ENCODE results near the gene ANKS1B. TPM values are rescaled to one million over a fixed set of nuclear protein-coding genes. Genes with fewer than 3 reads are reported as not detected.

ANKS1B gene
- total RNA-seq, 1 donor from 2014 or later = 5.6 TPM

GRCh38 chr12:98955284-98955683 lies 1029.5 kb downstream of the ANKS1B start:
- DNase-seq (ENCODE audit: low read depth, low spot score) = no peak
- H3K4me1 Mint-ChIP-seq = peaks cover 13% of the 10 kb centered on the region
- H3K9me3 Mint-ChIP-seq = no peaks in the 10 kb centered on the region
- peak; percentile 52 for TF ChIP-seq CTCF (conservative IDR thresholded peaks at IDR 0.05)
- no peaks in the 10 kb centered on the region for H3K36me3 Mint-ChIP-seq (ENCODE audit: low read depth)
- no peaks in the 10 kb centered on the region for H3K27me3 Mint-ChIP-seq (ENCODE audit: low read depth)
- no peak overlapping the region for H3K27ac Mint-ChIP-seq (ENCODE audit: unreplicated experiment)
- H3K4me3 Mint-ChIP-seq = no peak overlapping the region

- H3K9me3 Mint-ChIP-seq = no peaks in the 10 kb centered on the region
- no peak for DNase-seq (ENCODE audit: low read depth, low spot score)
- no peaks in the 10 kb centered on the region for H3K36me3 Mint-ChIP-seq (ENCODE audit: low read depth)
- peaks cover 13% of the 10 kb centered on the region for H3K4me1 Mint-ChIP-seq
- H3K4me3 Mint-ChIP-seq = no peak overlapping the region
- H3K27ac Mint-ChIP-seq (ENCODE audit: unreplicated experiment) = no peak overlapping the region
- no peaks in the 10 kb centered on the region for H3K27me3 Mint-ChIP-seq (ENCODE audit: low read depth)
- TF ChIP-seq CTCF (conservative IDR thresholded peaks at IDR 0.05) = no peak
These were observed 1030.2 kb downstream of the ANKS1B start for GRCh38 chr12:98954506-98954905.

- Mint-ChIP-seq H3K27ac (ENCODE audit: unreplicated experiment) (no peak overlapping the region), H3K27me3 (ENCODE audit: low read depth) (no peaks in the 10 kb centered on the region), H3K36me3 (ENCODE audit: low read depth) (no peaks in the 10 kb centered on the region), H3K9me3 (no peaks in the 10 kb centered on the region), H3K4me1 (peaks cover 13% of the 10 kb centered on the region), H3K4me3 (no peak overlapping the region)
- TF ChIP-seq CTCF (conservative IDR thresholded peaks at IDR 0.05) = no peak
- DNase-seq (ENCODE audit: low read depth, low spot score) = no peak
These were observed 1033.3 kb downstream of the ANKS1B start for GRCh38 chr12:98951406-98951805.

GRCh38 chr12:98948343-98948949 lies 1036.3 kb downstream of the ANKS1B start:
- Mint-ChIP-seq H3K9me3 (peaks cover 5% of the 10 kb centered on the region), H3K4me1 (peaks cover 13% of the 10 kb centered on the region), H3K36me3 (ENCODE audit: low read depth) (no peaks in the 10 kb centered on the region), H3K4me3 (no peak overlapping the region), H3K27me3 (ENCODE audit: low read depth) (no peaks in the 10 kb centered on the region), H3K27ac (ENCODE audit: unreplicated experiment) (peak overlapping the region; percentile 68)
- no peak for TF ChIP-seq CTCF (conservative IDR thresholded peaks at IDR 0.05)
- DNase-seq (ENCODE audit: low read depth, low spot score) = no peak

- H3K4me1 Mint-ChIP-seq = peaks cover 4% of the 10 kb centered on the region
- TF ChIP-seq CTCF (conservative IDR thresholded peaks at IDR 0.05) = no peak
- no peaks in the 10 kb centered on the region for H3K36me3 Mint-ChIP-seq (ENCODE audit: low read depth)
- H3K4me3 Mint-ChIP-seq = no peak overlapping the region
- peaks cover 5% of the 10 kb centered on the region for H3K9me3 Mint-ChIP-seq
- H3K27me3 Mint-ChIP-seq (ENCODE audit: low read depth) = no peaks in the 10 kb centered on the region
- no peak for DNase-seq (ENCODE audit: low read depth, low spot score)
- H3K27ac Mint-ChIP-seq (ENCODE audit: unreplicated experiment) = no peak overlapping the region
These were observed 1038.9 kb downstream of the ANKS1B start for GRCh38 chr12:98945864-98946263.
